C4-2B (cell line): Measurements from ENCODE around the gene BNC2.

ENCODE experiments used
- ZFX ChIP-seq: fragments of 450-650 bp; IDR thresholded peaks from 2 replicates; pipeline ENCODE4 v1.6.1; 2017
- TF ChIP-seq, protein P1 (sequence below): fragments of 450-650 bp; conservative IDR thresholded peaks from 2 replicates; pipeline ENCODE4 v1.5.1; 2017; ENCODE audit warnings: mild to moderate bottlenecking

DNA sequence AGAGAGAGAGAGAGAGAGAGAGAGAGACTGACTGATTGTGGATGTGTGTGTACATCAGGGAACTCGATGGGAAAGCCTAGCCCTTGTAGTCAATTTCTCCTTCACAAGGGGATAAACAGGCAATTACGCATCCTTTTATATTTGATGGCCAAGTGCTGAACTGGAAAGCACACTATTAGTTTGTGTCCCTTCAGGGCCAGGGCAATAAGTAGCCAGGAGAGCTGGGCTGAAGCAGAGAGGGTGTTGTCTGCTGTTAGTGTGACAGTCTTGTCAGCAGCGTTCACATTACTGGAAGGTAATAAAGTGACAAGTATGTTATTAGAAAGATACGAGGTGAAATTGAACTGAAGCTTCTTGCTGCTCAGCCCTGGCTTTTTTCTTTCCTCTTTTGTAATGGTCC lies 457.7 kb downstream of the BNC2 start:
- TF ChIP-seq, protein P1, sequence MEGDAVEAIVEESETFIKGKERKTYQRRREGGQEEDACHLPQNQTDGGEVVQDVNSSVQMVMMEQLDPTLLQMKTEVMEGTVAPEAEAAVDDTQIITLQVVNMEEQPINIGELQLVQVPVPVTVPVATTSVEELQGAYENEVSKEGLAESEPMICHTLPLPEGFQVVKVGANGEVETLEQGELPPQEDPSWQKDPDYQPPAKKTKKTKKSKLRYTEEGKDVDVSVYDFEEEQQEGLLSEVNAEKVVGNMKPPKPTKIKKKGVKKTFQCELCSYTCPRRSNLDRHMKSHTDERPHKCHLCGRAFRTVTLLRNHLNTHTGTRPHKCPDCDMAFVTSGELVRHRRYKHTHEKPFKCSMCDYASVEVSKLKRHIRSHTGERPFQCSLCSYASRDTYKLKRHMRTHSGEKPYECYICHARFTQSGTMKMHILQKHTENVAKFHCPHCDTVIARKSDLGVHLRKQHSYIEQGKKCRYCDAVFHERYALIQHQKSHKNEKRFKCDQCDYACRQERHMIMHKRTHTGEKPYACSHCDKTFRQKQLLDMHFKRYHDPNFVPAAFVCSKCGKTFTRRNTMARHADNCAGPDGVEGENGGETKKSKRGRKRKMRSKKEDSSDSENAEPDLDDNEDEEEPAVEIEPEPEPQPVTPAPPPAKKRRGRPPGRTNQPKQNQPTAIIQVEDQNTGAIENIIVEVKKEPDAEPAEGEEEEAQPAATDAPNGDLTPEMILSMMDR, result no peak
- TF ChIP-seq ZFX, result no peak
